ACC112 (cell line): ENCODE results near the gene RIC3.

ENCODE experiments used
- H2AFZ ChIP-seq: fragments of 200-600 bp; sonication (generic); one replicate; pipeline ENCODE4 v1.6.0; 2017; ENCODE audit warnings: antibody characterized with exemption, low read length; ENCODE audit not compliant: unreplicated experiment
- H3K27ac ChIP-seq: fragments of 200-600 bp; sonication (generic); 2 replicates; pipeline ENCODE4 v1.5.1; 2014; ENCODE audit warnings: low read depth, mild to moderate bottlenecking, antibody characterized with exemption, low read length, moderate library complexity
- H3K27me3 ChIP-seq: fragments of 200-600 bp; sonication (generic); 2 replicates; pipeline ENCODE4 v1.6.1; 2014; ENCODE audit warnings: mild to moderate bottlenecking, antibody characterized with exemption, low read length, moderate library complexity, mixed read lengths; ENCODE audit not compliant: insufficient read depth
- H3K36me3 ChIP-seq: fragments of 200-600 bp; sonication (generic); 2 replicates; pipeline ENCODE4 v1.6.1; 2016; ENCODE audit warnings: mild to moderate bottlenecking, antibody characterized with exemption, low read length, moderate library complexity, mixed read lengths; ENCODE audit not compliant: insufficient read depth
- H3K4me1 ChIP-seq: fragments of 200-600 bp; sonication (generic); one replicate; pipeline ENCODE4 v1.6.1; 2016; ENCODE audit warnings: low read length, mixed read lengths; ENCODE audit not compliant: insufficient read depth, unreplicated experiment, control insufficient read depth
- H3K4me3 ChIP-seq: fragments of 200-600 bp; sonication (generic); 2 replicates; pipeline ENCODE4 v1.5.1; 2014; ENCODE audit warnings: mild to moderate bottlenecking, low read depth, low read length
- H3K79me2 ChIP-seq: fragments of 200-600 bp; sonication (generic); one replicate; pipeline ENCODE4 v1.6.0; 2016; ENCODE audit warnings: low read length; ENCODE audit not compliant: control insufficient read depth, unreplicated experiment, insufficient read depth

Gene RIC3

GRCh38 chr11:8168485-8169257 is at the start of gene RIC3:
Gene RIC3 (minus strand): TSS chr11:8169025. CDS start chr11:8168989, 36 bp downstream.
- no peak within 1 kb of the TSS for H3K27ac ChIP-seq
- H3K27me3 ChIP-seq, result peaks cover 66% of the 10 kb centered on the region
- H3K4me1 ChIP-seq, result no peaks in the 10 kb centered on the region
- H2AFZ ChIP-seq, result no peak within 1 kb of the TSS
- H3K79me2 ChIP-seq, result no peaks in the 10 kb centered on the region
- H3K36me3 ChIP-seq, result no peaks in the 10 kb centered on the region
- no peak within 1 kb of the TSS for H3K4me3 ChIP-seq

DNA sequence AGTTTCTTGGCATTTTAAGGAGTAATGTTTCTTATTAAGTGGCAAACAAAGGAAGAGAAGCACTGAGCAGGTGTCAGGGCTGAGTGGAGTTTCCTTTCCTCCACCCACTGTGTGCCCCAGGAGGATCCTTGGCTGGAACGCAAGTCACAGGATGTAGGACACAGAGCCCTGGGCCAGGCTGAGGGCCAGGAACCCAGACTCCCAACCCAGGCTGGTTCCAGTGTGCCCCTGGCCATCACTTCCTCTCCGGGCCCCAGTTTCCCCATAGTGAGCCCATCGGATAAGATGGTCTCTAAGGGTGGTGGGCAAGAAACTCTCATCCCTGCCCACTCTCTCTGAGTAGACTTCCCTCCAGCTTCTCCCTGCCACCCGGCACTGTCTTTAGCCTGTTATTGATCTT is 49.6 kb upstream of the RIC3 start:
- H3K4me1 ChIP-seq, result no peaks in the 10 kb centered on the region
- H3K4me3 ChIP-seq, result no peak overlapping the region
- no peak overlapping the region for H3K27ac ChIP-seq
- H2AFZ ChIP-seq, result no peak overlapping the region
- H3K79me2 ChIP-seq, result no peaks in the 10 kb centered on the region
- peaks cover 49% of the 10 kb centered on the region for H3K27me3 ChIP-seq
- no peaks in the 10 kb centered on the region for H3K36me3 ChIP-seq

DNA sequence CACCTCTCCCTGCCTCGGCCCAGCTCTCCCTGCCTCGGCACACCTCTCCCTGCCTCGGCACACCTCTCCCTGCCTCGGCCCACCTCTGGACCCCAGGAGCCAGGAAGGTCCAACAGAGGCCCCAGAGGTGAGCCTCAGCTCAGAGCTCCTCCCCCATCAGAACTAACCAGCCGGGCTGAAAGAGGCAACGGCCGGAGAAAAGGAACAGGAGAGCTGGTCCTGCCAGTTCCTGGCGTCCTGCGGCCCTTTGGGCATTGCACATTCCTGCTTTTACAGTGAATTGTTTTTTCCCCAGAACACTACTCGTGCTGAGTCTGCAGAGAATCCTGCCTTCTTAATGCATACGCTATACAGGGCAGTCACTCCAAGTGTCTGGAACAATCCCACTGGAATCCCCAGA is 49.1 kb upstream of the RIC3 start:
- Histone ChIP-seq H3K27ac (no peak overlapping the region), H3K36me3 (no peaks in the 10 kb centered on the region), H3K79me2 (no peaks in the 10 kb centered on the region), H2AFZ (no peak overlapping the region), H3K4me3 (no peak overlapping the region), H3K27me3 (peaks cover 52% of the 10 kb centered on the region), H3K4me1 (no peaks in the 10 kb centered on the region)

DNA sequence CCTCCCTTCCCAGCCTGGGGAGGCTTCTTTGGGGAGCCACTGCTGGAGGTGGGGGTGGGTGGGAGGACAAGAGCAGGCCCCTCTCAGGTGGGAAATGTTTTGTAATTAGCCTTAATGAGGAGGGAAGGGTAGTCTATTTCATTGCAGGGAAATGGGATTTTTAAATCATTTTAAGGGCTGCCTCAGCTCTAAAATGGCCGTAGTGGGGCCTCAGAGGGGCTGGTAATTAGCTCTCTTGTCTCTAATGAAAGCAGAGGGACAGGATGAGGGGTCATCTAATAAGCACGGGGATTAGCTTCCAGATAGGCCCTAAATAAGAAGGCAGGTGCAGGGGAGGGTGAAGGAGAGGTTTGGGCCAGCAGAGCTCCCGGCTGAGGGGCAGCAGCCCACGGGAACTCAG is 48.3 kb upstream of the RIC3 start:
- no peak overlapping the region for H3K27ac ChIP-seq
- no peak overlapping the region for H2AFZ ChIP-seq
- no peaks in the 10 kb centered on the region for H3K79me2 ChIP-seq
- H3K36me3 ChIP-seq, result no peaks in the 10 kb centered on the region
- H3K4me1 ChIP-seq, result no peaks in the 10 kb centered on the region
- peaks cover 60% of the 10 kb centered on the region for H3K27me3 ChIP-seq
- H3K4me3 ChIP-seq, result no peak overlapping the region

- H3K4me1 ChIP-seq, result no peaks in the 10 kb centered on the region
- H3K27me3 ChIP-seq, result peaks cover 74% of the 10 kb centered on the region
- no peak overlapping the region for H2AFZ ChIP-seq
- no peaks in the 10 kb centered on the region for H3K36me3 ChIP-seq
- H3K27ac ChIP-seq, result no peak overlapping the region
- no peaks in the 10 kb centered on the region for H3K79me2 ChIP-seq
- no peak overlapping the region for H3K4me3 ChIP-seq
Measured at GRCh38 chr11:8213376-8213775, 44.6 kb upstream of the RIC3 start.

- H3K36me3 ChIP-seq, result no peaks in the 10 kb centered on the region
- H3K27me3 ChIP-seq, result peaks cover 87% of the 10 kb centered on the region
- H2AFZ ChIP-seq, result no peak overlapping the region
- H3K27ac ChIP-seq, result no peak overlapping the region
- no peaks in the 10 kb centered on the region for H3K79me2 ChIP-seq
- H3K4me3 ChIP-seq, result no peak overlapping the region
- H3K4me1 ChIP-seq, result no peaks in the 10 kb centered on the region
Measured at GRCh38 chr11:8209208-8209807, 40.5 kb upstream of the RIC3 start.

- H3K79me2 ChIP-seq, result no peaks in the 10 kb centered on the region
- H3K27me3 ChIP-seq, result peaks cover 88% of the 10 kb centered on the region
- no peaks in the 10 kb centered on the region for H3K36me3 ChIP-seq
- no peak overlapping the region for H3K4me3 ChIP-seq
- no peak overlapping the region for H2AFZ ChIP-seq
- H3K27ac ChIP-seq, result no peak overlapping the region
- H3K4me1 ChIP-seq, result no peaks in the 10 kb centered on the region
Measured at GRCh38 chr11:8207080-8208000, 38.5 kb upstream of the RIC3 start.

DNA sequence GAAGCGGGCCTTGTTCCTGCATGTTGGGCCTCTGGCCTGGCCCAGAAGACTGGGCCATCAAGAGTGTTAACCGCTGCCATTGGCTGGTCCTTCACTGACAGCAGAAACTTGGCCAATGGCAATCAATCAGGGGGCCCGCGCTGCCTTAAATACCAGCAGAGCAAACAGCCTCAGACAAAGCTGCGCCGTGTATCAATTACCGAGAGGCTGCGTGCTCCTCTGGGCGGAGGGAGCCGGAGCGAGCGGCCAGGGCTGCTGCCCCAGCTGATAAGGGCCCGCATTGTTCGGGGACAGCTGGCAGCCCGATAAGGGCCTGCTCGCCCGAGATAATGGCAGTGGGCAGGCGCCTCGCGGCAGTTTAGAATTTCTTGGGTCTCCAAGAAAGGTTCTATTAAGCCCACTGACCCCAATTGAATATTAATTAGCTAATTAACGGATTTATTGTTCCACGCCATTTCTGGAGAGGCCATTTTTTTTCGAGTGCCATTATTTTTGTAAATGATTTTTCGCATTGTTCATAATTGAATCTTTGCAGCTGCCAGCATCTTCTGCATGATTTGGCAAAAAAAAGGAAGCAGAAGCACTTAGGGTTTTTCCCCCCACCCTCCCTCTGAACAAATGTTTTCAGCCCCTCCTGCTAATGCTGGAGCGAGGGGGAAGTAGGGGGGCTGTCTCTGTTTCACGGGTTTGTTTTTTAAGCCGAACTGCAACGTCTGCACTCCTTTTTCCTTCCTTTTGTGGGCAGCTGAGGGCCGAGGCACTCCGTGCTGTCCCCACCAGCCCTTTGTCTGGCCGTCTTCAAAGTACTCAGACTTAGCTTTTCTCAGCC is 37.6 kb upstream of the RIC3 start:
- H3K79me2 ChIP-seq, result no peaks in the 10 kb centered on the region
- H3K4me3 ChIP-seq, result no peak overlapping the region
- no peaks in the 10 kb centered on the region for H3K36me3 ChIP-seq
- H2AFZ ChIP-seq, result no peak overlapping the region
- H3K27ac ChIP-seq, result no peak overlapping the region
- peaks cover 88% of the 10 kb centered on the region for H3K27me3 ChIP-seq
- no peaks in the 10 kb centered on the region for H3K4me1 ChIP-seq

- no peak overlapping the region for H3K27ac ChIP-seq
- H3K27me3 ChIP-seq, result peaks cover 80% of the 10 kb centered on the region
- H3K4me1 ChIP-seq, result no peaks in the 10 kb centered on the region
Measured at GRCh38 chr11:8205566-8205965, 36.7 kb upstream of the RIC3 start.

DNA sequence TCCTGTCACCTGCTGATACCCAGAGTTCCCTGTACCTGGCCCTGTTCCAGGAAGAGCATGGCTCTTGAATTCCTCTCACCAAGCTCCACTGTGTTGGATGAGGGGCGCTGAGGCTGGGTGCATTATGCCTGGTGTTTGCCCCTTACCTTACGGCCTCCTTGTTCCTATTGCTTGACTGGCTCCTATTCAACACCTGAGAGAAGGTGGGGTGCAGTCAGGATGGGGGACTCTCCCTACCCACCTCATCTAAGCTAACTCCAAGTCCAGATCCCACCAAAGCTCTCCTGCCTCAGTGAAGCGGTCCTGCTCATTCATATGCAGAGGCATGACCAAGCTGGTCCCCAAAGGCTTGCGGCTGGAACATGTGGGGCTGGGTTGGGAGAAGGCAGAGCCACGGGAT is 35.8 kb upstream of the RIC3 start:
- Histone ChIP-seq H3K4me1 (no peaks in the 10 kb centered on the region), H3K27ac (no peak overlapping the region), H3K79me2 (no peaks in the 10 kb centered on the region), H3K4me3 (no peak overlapping the region), H3K27me3 (peaks cover 83% of the 10 kb centered on the region), H3K36me3 (no peaks in the 10 kb centered on the region), H2AFZ (no peak overlapping the region)

More at GRCh38 chr11:8205566-8205965, 36.7 kb upstream of the RIC3 start:
- Histone ChIP-seq H3K36me3 (no peaks in the 10 kb centered on the region), H2AFZ (no peak overlapping the region), H3K79me2 (no peaks in the 10 kb centered on the region), H3K4me3 (no peak overlapping the region)
